ENCODE results near the gene CEMIP. TPM values are rescaled to one million over a fixed set of nuclear protein-coding genes. Genes with fewer than 3 reads are reported as not detected.
A peak's percentile ranks its signal among the peaks of the same experiment; 100 is the strongest.

Gene CEMIP
- total RNA-seq, 4 donors from 2014 or later = 0.17 to 0.34 (median 0.26) TPM; not detected in 1

- DNase-seq (ENCODE audit: extremely low spot score) = no peak
- Histone ChIP-seq H3K27me3 (no peaks in the 10 kb centered on the region), H3K4me1 (no peaks in the 10 kb centered on the region), H3K36me3 (no peaks in the 10 kb centered on the region), H3K4me3 (no peak overlapping the region), H3K27ac (replicated peaks in 1 of 4) (no peak overlapping the region), H3K9me3 (no peaks in the 10 kb centered on the region)
- WGBS = 74% methylated on average over 10 of the region's 10 CpGs
- intact Hi-C loops (cut with DNase I) = no loop called here
- TF ChIP-seq POLR2A (IDR thresholded peaks at IDR 0.05; ENCODE audit: low read depth) = no peak
- TF ChIP-seq POLR2AphosphoS5 (IDR thresholded peaks at IDR 0.05) = no peak
- no peak for TF ChIP-seq CTCF (IDR thresholded peaks at IDR 0.05)
- TF ChIP-seq EP300 (IDR thresholded peaks at IDR 0.05) = no peak
These were observed 25.9 kb downstream of the CEMIP start for GRCh38 chr15:80804970-80805495.

GRCh38 chr15:80811781-80812315 is 32.7 kb downstream of the CEMIP start:
- no peak for DNase-seq (ENCODE audit: extremely low spot score)
- Histone ChIP-seq H3K27ac (replicated peaks in 1 of 4) (no peak overlapping the region), H3K9me3 (no peaks in the 10 kb centered on the region), H3K4me1 (peaks cover 0 to 19% (median 19%) of the 10 kb centered on the region in 4 donors), H3K4me3 (no peak overlapping the region), H3K36me3 (no peaks in the 10 kb centered on the region), H3K27me3 (no peaks in the 10 kb centered on the region)
- TF ChIP-seq POLR2AphosphoS5 (IDR thresholded peaks at IDR 0.05) (no peak), CTCF (IDR thresholded peaks at IDR 0.05) (no peak), EP300 (IDR thresholded peaks at IDR 0.05) (no peak), POLR2A (IDR thresholded peaks at IDR 0.05; ENCODE audit: low read depth) (no peak)
- 69% methylated on average over 8 of the region's 9 CpGs for WGBS
- intact Hi-C loops (cut with DNase I) = no loop called here

- TF ChIP-seq POLR2A (IDR thresholded peaks at IDR 0.05; ENCODE audit: low read depth) = no peak
- TF ChIP-seq CTCF (IDR thresholded peaks at IDR 0.05) = no peak
- TF ChIP-seq EP300 (IDR thresholded peaks at IDR 0.05) = no peak
- no peak for TF ChIP-seq POLR2AphosphoS5 (IDR thresholded peaks at IDR 0.05)
- Histone ChIP-seq H3K4me3 (no peak overlapping the region), H3K36me3 (no peaks in the 10 kb centered on the region), H3K27ac (replicated peaks in 1 of 4) (no peak overlapping the region), H3K27me3 (no peaks in the 10 kb centered on the region), H3K9me3 (no peaks in the 10 kb centered on the region), H3K4me1 (peaks cover 0 to 34% (median 29%) of the 10 kb centered on the region in 4 donors)
- intact Hi-C loops (cut with DNase I) = no loop called here
- 88% methylated on average over 4 of the region's 4 CpGs for WGBS
- no peak for DNase-seq (ENCODE audit: extremely low spot score)
These were observed 35.9 kb downstream of the CEMIP start for GRCh38 chr15:80815106-80815505.

GRCh38 chr15:80816049-80816653 is 37.0 kb downstream of the CEMIP start:
- no peak for DNase-seq (ENCODE audit: extremely low spot score)
- Histone ChIP-seq H3K9me3 (no peaks in the 10 kb centered on the region), H3K4me1 (peaks cover 0 to 34% (median 29%) of the 10 kb centered on the region in 4 donors), H3K36me3 (no peaks in the 10 kb centered on the region), H3K27ac (replicated peaks in 1 of 4) (peak overlapping the region in 1 of 4 donors; percentile 48), H3K4me3 (no peak overlapping the region), H3K27me3 (no peaks in the 10 kb centered on the region)
- WGBS = 83% methylated on average over 3 of the region's 3 CpGs
- intact Hi-C loops (cut with DNase I) = no loop called here
- TF ChIP-seq POLR2AphosphoS5 (IDR thresholded peaks at IDR 0.05) (no peak), CTCF (IDR thresholded peaks at IDR 0.05) (no peak), POLR2A (IDR thresholded peaks at IDR 0.05; ENCODE audit: low read depth) (no peak), EP300 (IDR thresholded peaks at IDR 0.05) (no peak)
